Neural cell (in vitro differentiated cells): ENCODE results near the gene ZNF276. TPM values are rescaled to one million over a fixed set of nuclear protein-coding genes. Genes with fewer than 3 reads are reported as not detected.

Source experiments
- H2AFZ ChIP-seq: fragments of 200-600, 300-800 bp; sonication (generic), shearing (Covaris generic); 2 replicates; pipeline ENCODE4 v1.6.0; 2014; ENCODE audit warnings: low read depth, mild to moderate bottlenecking, antibody characterized with exemption, low read length, moderate library complexity
- H3F3A ChIP-seq: fragments of 200-600 bp; shearing (Covaris generic); 2 replicates; pipeline ENCODE4 v1.6.1; 2016; ENCODE audit warnings: mild to moderate bottlenecking, moderate library complexity, mixed read lengths, antibody characterized with exemption, low read length; ENCODE audit not compliant: insufficient read depth, poor library complexity, severe bottlenecking
- H3K27ac ChIP-seq: fragments of 200-600, 300-800 bp; sonication (generic), shearing (Covaris generic); 2 replicates; pipeline ENCODE4 v1.5.1; 2014; ENCODE audit warnings: mild to moderate bottlenecking, low read length, moderate library complexity
- H3K27me3 ChIP-seq: fragments of 300-800, 200-600 bp; sonication (generic), shearing (Covaris generic); 2 replicates; pipeline ENCODE4 v1.6.0; 2014; ENCODE audit warnings: mild to moderate bottlenecking, low read depth, low read length, moderate library complexity; ENCODE audit not compliant: insufficient read depth
- H3K36me3 ChIP-seq: fragments of 300-800, 200-600 bp; sonication (generic), shearing (Covaris generic); 2 replicates; pipeline ENCODE4 v1.5.1; 2014; ENCODE audit warnings: mild to moderate bottlenecking, antibody characterized with exemption, low read length, moderate library complexity; ENCODE audit not compliant: insufficient read depth
- H3K4me2 ChIP-seq: fragments of 300-800, 200-600 bp; sonication (generic), shearing (Covaris generic); 2 replicates; pipeline ENCODE4 v1.6.0; 2014; ENCODE audit warnings: mild to moderate bottlenecking, low read length
- H3K4me3 ChIP-seq: fragments of 300-800, 200-600 bp; sonication (generic), shearing (Covaris generic); 2 replicates; pipeline ENCODE4 v1.5.1; 2014; ENCODE audit warnings: mild to moderate bottlenecking, low read length, moderate library complexity
- H3K79me2 ChIP-seq: fragments of 200-600 bp; shearing (Covaris generic); replicated peaks from 2 replicates; pipeline ENCODE4 v1.6.0; 2014; ENCODE audit warnings: mild to moderate bottlenecking, low read length, moderate library complexity; ENCODE audit not compliant: insufficient read depth
- H3K9ac ChIP-seq: fragments of 300-800, 200-600 bp; sonication (generic), shearing (Covaris generic); 2 replicates; pipeline ENCODE4 v1.6.1; 2016; ENCODE audit warnings: mild to moderate bottlenecking, low read length, mixed read lengths
- H3K9me2 ChIP-seq: fragments of 200-600 bp; shearing (Covaris generic); 2 replicates; pipeline ENCODE4 v1.6.1; 2016; ENCODE audit warnings: mild to moderate bottlenecking, low read length, mixed read lengths; ENCODE audit not compliant: insufficient read depth
- H3K9me3 ChIP-seq: fragments of 200-600, 300-800 bp; sonication (generic), shearing (Covaris generic); 2 replicates; pipeline ENCODE4 v1.6.1; 2016; ENCODE audit warnings: mild to moderate bottlenecking, mixed run types, low read length, moderate library complexity, mixed read lengths
- H4K20me1 ChIP-seq: fragments of 200-600 bp; shearing (Covaris generic); 2 replicates; pipeline ENCODE4 v1.6.1; 2016; ENCODE audit warnings: mild to moderate bottlenecking, mixed run types; ENCODE audit not compliant: insufficient read depth
- MXI1 ChIP-seq: fragments of 450-650 bp; conservative IDR thresholded peaks from 2 replicates; pipeline ENCODE4 v1.6.1; 2014; ENCODE audit warnings: antibody characterized with exemption, mild to moderate bottlenecking; ENCODE audit not compliant: poor library complexity, severe bottlenecking
- POLR2AphosphoS5 ChIP-seq: IDR thresholded peaks from 2 replicates; pipeline ENCODE4 v1.6.1; 2012
- RAD21 ChIP-seq: fragments of 450-650 bp; conservative IDR thresholded peaks from 2 replicates; pipeline ENCODE4 v1.6.1; 2014; ENCODE audit warnings: antibody characterized with exemption, mild to moderate bottlenecking, moderate library complexity
- SMC3 ChIP-seq: fragments of 450-650 bp; conservative IDR thresholded peaks from 2 replicates; pipeline ENCODE4 v1.6.1; 2014; ENCODE audit warnings: antibody characterized with exemption, mild to moderate bottlenecking, moderate library complexity; ENCODE audit not compliant: poor library complexity
- TAF1 ChIP-seq: IDR thresholded peaks from 2 replicates; pipeline ENCODE4 v1.6.1; 2012; ENCODE audit warnings: low read depth
- polyA plus RNA-seq: library from polyadenylated mRNA; depleted of rRNA; stranded (reverse); fragments of >200 nt; gene quantifications from 2 replicates; pipeline ENCODE4 v1.2.3, GENCODE V29; 2014
- TF ChIP-seq, protein P1 (sequence below): IDR thresholded peaks from 2 replicates; pipeline ENCODE4 v1.6.1; 2012; ENCODE audit warnings: borderline replicate concordance
- TF ChIP-seq, protein P2 (sequence below): fragments of 450-650 bp; IDR thresholded peaks from 2 replicates; pipeline ENCODE4 v1.5.1; 2014; ENCODE audit warnings: antibody characterized with exemption, mild to moderate bottlenecking, moderate library complexity; ENCODE audit not compliant: poor library complexity, severe bottlenecking

The ZNF276 gene
- polyA plus RNA-seq, 1 donor from 2014 or later = 35.4 TPM

DNA sequence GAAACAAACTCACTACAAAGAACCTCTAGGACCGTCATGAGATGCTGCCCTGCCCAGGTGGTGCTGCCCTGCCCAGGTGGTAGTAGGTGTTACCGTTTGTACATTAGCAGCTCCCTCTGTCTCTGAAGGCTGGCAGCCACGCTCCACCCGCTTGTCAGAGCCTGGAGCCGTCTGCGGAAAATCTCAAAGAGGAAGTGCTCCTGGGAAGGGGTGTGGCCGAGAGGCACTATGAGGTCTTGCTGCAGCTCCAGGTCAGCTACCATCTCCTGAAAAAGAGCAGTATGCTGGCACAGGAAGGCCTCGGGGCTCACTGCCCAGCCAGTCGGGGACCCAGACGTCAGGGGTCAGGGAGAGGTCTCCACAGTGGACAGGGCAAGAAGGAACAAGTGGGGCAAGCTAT lies 28.3 kb downstream of the ZNF276 start:
- TF ChIP-seq POLR2AphosphoS5 (no peak), RAD21 (no peak)
- TF ChIP-seq, protein P1, sequence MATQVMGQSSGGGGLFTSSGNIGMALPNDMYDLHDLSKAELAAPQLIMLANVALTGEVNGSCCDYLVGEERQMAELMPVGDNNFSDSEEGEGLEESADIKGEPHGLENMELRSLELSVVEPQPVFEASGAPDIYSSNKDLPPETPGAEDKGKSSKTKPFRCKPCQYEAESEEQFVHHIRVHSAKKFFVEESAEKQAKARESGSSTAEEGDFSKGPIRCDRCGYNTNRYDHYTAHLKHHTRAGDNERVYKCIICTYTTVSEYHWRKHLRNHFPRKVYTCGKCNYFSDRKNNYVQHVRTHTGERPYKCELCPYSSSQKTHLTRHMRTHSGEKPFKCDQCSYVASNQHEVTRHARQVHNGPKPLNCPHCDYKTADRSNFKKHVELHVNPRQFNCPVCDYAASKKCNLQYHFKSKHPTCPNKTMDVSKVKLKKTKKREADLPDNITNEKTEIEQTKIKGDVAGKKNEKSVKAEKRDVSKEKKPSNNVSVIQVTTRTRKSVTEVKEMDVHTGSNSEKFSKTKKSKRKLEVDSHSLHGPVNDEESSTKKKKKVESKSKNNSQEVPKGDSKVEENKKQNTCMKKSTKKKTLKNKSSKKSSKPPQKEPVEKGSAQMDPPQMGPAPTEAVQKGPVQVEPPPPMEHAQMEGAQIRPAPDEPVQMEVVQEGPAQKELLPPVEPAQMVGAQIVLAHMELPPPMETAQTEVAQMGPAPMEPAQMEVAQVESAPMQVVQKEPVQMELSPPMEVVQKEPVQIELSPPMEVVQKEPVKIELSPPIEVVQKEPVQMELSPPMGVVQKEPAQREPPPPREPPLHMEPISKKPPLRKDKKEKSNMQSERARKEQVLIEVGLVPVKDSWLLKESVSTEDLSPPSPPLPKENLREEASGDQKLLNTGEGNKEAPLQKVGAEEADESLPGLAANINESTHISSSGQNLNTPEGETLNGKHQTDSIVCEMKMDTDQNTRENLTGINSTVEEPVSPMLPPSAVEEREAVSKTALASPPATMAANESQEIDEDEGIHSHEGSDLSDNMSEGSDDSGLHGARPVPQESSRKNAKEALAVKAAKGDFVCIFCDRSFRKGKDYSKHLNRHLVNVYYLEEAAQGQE = no peak
- TF ChIP-seq, protein P2, sequence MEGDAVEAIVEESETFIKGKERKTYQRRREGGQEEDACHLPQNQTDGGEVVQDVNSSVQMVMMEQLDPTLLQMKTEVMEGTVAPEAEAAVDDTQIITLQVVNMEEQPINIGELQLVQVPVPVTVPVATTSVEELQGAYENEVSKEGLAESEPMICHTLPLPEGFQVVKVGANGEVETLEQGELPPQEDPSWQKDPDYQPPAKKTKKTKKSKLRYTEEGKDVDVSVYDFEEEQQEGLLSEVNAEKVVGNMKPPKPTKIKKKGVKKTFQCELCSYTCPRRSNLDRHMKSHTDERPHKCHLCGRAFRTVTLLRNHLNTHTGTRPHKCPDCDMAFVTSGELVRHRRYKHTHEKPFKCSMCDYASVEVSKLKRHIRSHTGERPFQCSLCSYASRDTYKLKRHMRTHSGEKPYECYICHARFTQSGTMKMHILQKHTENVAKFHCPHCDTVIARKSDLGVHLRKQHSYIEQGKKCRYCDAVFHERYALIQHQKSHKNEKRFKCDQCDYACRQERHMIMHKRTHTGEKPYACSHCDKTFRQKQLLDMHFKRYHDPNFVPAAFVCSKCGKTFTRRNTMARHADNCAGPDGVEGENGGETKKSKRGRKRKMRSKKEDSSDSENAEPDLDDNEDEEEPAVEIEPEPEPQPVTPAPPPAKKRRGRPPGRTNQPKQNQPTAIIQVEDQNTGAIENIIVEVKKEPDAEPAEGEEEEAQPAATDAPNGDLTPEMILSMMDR = no peak
- H3K27me3 ChIP-seq = no peaks in the 10 kb centered on the region
- H4K20me1 ChIP-seq = no peaks in the 10 kb centered on the region
- no peaks in the 10 kb centered on the region for H3F3A ChIP-seq
- no peak overlapping the region for H3K4me3 ChIP-seq
- no peaks in the 10 kb centered on the region for H3K36me3 ChIP-seq
- H3K79me2 ChIP-seq = no peaks in the 10 kb centered on the region
- H3K9ac ChIP-seq = no peak overlapping the region
- H3K9me2 ChIP-seq = no peaks in the 10 kb centered on the region
- H3K27ac ChIP-seq = no peak overlapping the region
- no peak overlapping the region for H2AFZ ChIP-seq
- no peaks in the 10 kb centered on the region for H3K9me3 ChIP-seq
- no peak overlapping the region for H3K4me2 ChIP-seq

DNA sequence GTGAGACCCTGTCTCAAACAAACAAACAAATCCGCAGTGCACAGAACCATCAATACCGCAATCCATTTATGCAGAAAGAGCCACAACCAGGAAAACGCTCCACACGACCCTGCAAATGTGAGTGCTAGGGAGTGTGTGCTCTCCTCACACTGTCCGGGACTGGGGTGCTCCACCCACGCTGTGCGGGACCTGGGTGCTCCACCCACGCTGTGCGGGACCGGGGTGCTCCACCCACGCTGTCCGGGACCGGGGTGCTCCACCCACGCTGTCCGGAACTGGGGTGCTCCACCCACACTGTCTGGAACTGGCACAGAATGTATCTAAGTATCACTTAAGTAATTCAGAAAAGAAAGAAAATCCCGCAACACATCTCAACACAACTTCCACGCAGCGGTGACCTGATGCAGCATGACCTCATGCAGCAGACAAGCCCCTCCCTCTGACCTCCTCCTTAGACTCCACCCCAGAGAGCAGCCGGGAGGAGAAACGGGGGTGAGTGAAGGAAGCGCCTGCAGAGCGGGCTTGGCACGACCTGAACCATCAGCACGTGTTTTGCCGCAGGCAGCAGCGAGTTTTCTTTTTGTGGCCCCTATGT lies 38.5 kb downstream of the ZNF276 start:
- H3K79me2 ChIP-seq = no peaks in the 10 kb centered on the region
- H3K9me3 ChIP-seq = no peaks in the 10 kb centered on the region
- H2AFZ ChIP-seq = no peak overlapping the region
- H3K4me2 ChIP-seq = no peak overlapping the region
- H4K20me1 ChIP-seq = no peaks in the 10 kb centered on the region
- H3K27ac ChIP-seq = no peak overlapping the region
- H3K27me3 ChIP-seq = no peaks in the 10 kb centered on the region
- TF ChIP-seq POLR2AphosphoS5 (no peak), TAF1 (no peak), RAD21 (no peak), SMC3 (no peak), MXI1 (no peak)
- TF ChIP-seq, protein P1 = no peak
- H3F3A ChIP-seq = no peaks in the 10 kb centered on the region
- no peaks in the 10 kb centered on the region for H3K36me3 ChIP-seq
- no peaks in the 10 kb centered on the region for H3K9me2 ChIP-seq
- H3K9ac ChIP-seq = no peak overlapping the region
- H3K4me3 ChIP-seq = no peak overlapping the region
